Caco-2 (cell line): ENCODE measurements around the gene FREY1. TPM values are rescaled to one million over a fixed set of nuclear protein-coding genes. Genes with fewer than 3 reads are reported as not detected.

Experiments used
- BruUV-seq: library from RNA; stranded (reverse); fragments of 400-500 nt; replicated peaks from 2 replicates; lab custom pipeline; 2021; lab: Mats Ljungman, UMichigan
- CTCF ChIA-PET: fragments of 300-600 bp; sonication (Branson Sonifier 250); formaldehyde crosslinking; loops from one replicate; lab custom pipeline; 2022; ENCODE audit warnings: antibody characterized with exemption; lab: Charles Lee
- POLR2A ChIA-PET: fragments of 300-600 bp; sonication (Branson Sonifier 250); formaldehyde crosslinking; loops from one replicate; lab custom pipeline; 2022; ENCODE audit warnings: antibody characterized with exemption; lab: Charles Lee
- DNase-seq, 2 experiments: peaks; one replicate each; pipeline versions ENCODE4 v3.0.0 to v3.0.0-alpha.2; 2020 to 2022
- H3K27me3 ChIP-seq: replicated peaks from 2 replicates; pipeline ENCODE4 v1.6.0; 2011; ENCODE audit warnings: low read length; ENCODE audit not compliant: control insufficient read depth, insufficient read depth
- H3K36me3 ChIP-seq: 2 replicates; pipeline ENCODE4 v1.5.1; 2011; ENCODE audit warnings: low read length; ENCODE audit not compliant: control insufficient read depth, insufficient read depth
- H3K4me1 ChIP-seq: fragments of 250-450 bp; sonication (Bioruptor Pico); 2 replicates; pipeline ENCODE4 v1.5.1; 2020; ENCODE audit warnings: mild to moderate bottlenecking
- H3K4me3 ChIP-seq: 2 replicates; pipeline ENCODE4 v1.5.1; 2011; ENCODE audit warnings: low read depth, mild to moderate bottlenecking, control low read depth, low read length
- H3K9me3 ChIP-seq: fragments of 250-450 bp; sonication (Bioruptor Pico); 2 replicates; pipeline ENCODE4 v1.5.1; 2020; ENCODE audit warnings: mild to moderate bottlenecking, moderate library complexity
- H3K27ac Mint-ChIP-seq: one replicate; pipeline ENCODE4 v1.8.0; 2022; ENCODE audit warnings: mixed read lengths; ENCODE audit not compliant: unreplicated experiment
- H3K27me3 Mint-ChIP-seq: one replicate; pipeline ENCODE4 v1.8.0; 2022; ENCODE audit warnings: mixed read lengths; ENCODE audit not compliant: insufficient read depth, unreplicated experiment
- H3K36me3 Mint-ChIP-seq: one replicate; pipeline ENCODE4 v1.8.0; 2022; ENCODE audit warnings: mild to moderate bottlenecking, mixed read lengths; ENCODE audit not compliant: insufficient read depth, unreplicated experiment
- H3K4me1 Mint-ChIP-seq: one replicate; pipeline ENCODE4 v1.8.0; 2022; ENCODE audit warnings: low read depth, mixed read lengths; ENCODE audit not compliant: unreplicated experiment
- H3K4me3 Mint-ChIP-seq: one replicate; pipeline ENCODE4 v1.8.0; 2022; ENCODE audit warnings: mild to moderate bottlenecking, moderate library complexity, mixed read lengths; ENCODE audit not compliant: unreplicated experiment
- H3K9me3 Mint-ChIP-seq: one replicate; pipeline ENCODE4 v1.8.0; 2022; ENCODE audit warnings: mixed read lengths; ENCODE audit not compliant: unreplicated experiment
- intact Hi-C: fragments of 100-400 bp; cut with micrococcal nuclease; formaldehyde crosslinking; loops from one replicate; pipeline ENCODE4 v1.10.0; 2022; ENCODE audit not compliant: unreplicated experiment
- total RNA-seq: library from RNA; stranded (reverse); gene quantifications from 2 replicates; pipeline ENCODE4 v1.2.3, GENCODE V29; 2022
- TF ChIP-seq, protein P1 (sequence below), 2 experiments: fragments of 200-600 bp in 1 of 2; IDR thresholded peaks; 1 replicate in 1 of 2; 2 replicates in 1 of 2; pipeline versions ENCODE4 v1.5.1 to v1.8.0; 2011 to 2022; ENCODE audit warnings: antibody characterized with exemption in 1 of 2, control low read depth in 1 of 2, inconsistent platforms in 1 of 2, low read depth in 1 of 2, low read length in 1 of 2, mild to moderate bottlenecking in 1 of 2, moderate library complexity in 1 of 2; ENCODE audit not compliant: insufficient read depth in 1 of 2, severe bottlenecking in 1 of 2, unreplicated experiment in 1 of 2

Gene FREY1
- total RNA-seq, 1 experiment from 2014 or later, result 1.2 TPM

DNA sequence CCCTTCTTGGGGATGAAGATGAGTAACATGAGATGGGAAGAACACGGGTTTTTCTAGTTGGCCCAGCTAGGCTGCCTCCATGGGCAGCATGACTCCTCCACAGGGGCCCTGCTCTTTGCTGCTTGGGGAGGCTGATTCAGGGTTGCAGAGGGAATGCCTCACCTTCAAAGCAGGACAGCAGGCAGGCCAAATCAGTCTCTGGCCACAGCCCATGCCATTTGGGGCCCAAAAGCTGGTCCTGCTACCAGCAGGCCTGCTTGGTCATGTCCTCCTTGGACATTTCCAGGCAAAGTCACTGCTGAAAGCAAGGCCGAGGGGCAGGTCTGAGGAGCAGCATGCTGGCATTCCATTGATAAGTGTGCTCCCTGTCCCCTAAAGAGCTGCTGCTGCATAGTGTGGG, 35.4 kb downstream of the FREY1 start:
- no peak for DNase-seq
- H3K27ac Mint-ChIP-seq, result no peak overlapping the region
- H3K9me3 Mint-ChIP-seq, result no peaks in the 10 kb centered on the region
- BruUV-seq, result no TSS peak
- Histone ChIP-seq H3K4me3 (no peak overlapping the region), H3K9me3 (no peaks in the 10 kb centered on the region), H3K4me1 (no peaks in the 10 kb centered on the region), H3K27me3 (no peaks in the 10 kb centered on the region), H3K36me3 (peaks cover 5% of the 10 kb centered on the region)
- intact Hi-C loops, result loop anchor here (1.0 kb wide), 1 partner anchor 135 kb away; no protein-coding TSS in a partner anchor
- TF ChIP-seq, protein P1, sequence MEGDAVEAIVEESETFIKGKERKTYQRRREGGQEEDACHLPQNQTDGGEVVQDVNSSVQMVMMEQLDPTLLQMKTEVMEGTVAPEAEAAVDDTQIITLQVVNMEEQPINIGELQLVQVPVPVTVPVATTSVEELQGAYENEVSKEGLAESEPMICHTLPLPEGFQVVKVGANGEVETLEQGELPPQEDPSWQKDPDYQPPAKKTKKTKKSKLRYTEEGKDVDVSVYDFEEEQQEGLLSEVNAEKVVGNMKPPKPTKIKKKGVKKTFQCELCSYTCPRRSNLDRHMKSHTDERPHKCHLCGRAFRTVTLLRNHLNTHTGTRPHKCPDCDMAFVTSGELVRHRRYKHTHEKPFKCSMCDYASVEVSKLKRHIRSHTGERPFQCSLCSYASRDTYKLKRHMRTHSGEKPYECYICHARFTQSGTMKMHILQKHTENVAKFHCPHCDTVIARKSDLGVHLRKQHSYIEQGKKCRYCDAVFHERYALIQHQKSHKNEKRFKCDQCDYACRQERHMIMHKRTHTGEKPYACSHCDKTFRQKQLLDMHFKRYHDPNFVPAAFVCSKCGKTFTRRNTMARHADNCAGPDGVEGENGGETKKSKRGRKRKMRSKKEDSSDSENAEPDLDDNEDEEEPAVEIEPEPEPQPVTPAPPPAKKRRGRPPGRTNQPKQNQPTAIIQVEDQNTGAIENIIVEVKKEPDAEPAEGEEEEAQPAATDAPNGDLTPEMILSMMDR (IDR thresholded peaks at IDR 0.05; ENCODE audit: insufficient read depth in 1 of 2, low read depth in 1 of 2, low read length in 1 of 2, severe bottlenecking in 1 of 2, unreplicated experiment in 1 of 2), result no peak
- H3K27me3 Mint-ChIP-seq, result no peaks in the 10 kb centered on the region
- no peaks in the 10 kb centered on the region for H3K4me1 Mint-ChIP-seq
- CTCF ChIA-PET, result interaction anchor here (2.1 kb wide), 1 partner anchor 135 kb away, joined by 5 read pairs; no protein-coding TSS in a partner anchor
- H3K4me3 Mint-ChIP-seq, result no peak overlapping the region
- POLR2A ChIA-PET, result no interaction called here
- H3K36me3 Mint-ChIP-seq, result peaks cover 36% of the 10 kb centered on the region

DNA sequence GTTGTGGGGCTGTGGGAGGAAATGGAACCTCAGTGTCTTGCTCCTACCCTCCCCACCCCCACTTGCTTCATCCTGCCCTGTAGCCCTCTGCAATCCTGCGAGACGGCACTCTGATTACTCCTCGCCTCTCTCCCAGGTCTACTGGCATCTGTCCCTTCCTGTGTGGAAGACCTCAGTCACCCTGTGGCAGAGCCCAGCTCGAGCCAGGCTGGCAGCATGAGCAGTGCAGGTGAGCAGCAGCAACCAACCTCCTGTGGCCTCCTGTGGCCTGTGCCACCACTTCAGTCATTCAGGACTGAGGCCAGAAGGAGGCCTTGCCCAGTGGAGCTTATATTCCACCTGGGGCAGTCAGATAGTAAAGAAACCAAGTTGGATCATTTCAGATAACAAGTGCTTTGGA, 36.4 kb downstream of the FREY1 start:
- DNase-seq, result no peak
- H3K9me3 Mint-ChIP-seq, result no peaks in the 10 kb centered on the region
- no peaks in the 10 kb centered on the region for H3K27me3 ChIP-seq
- TF ChIP-seq, protein P1 (IDR thresholded peaks at IDR 0.05; ENCODE audit: insufficient read depth in 1 of 2, low read depth in 1 of 2, low read length in 1 of 2, severe bottlenecking in 1 of 2, unreplicated experiment in 1 of 2), result no peak
- no peak overlapping the region for H3K27ac Mint-ChIP-seq
- POLR2A ChIA-PET, result no interaction called here
- CTCF ChIA-PET, result no interaction called here
- H3K4me3 ChIP-seq, result no peak overlapping the region
- H3K9me3 ChIP-seq, result no peaks in the 10 kb centered on the region
- intact Hi-C loops, result no loop called here
- peaks cover 5% of the 10 kb centered on the region for H3K36me3 ChIP-seq
- H3K27me3 Mint-ChIP-seq, result no peaks in the 10 kb centered on the region
- no peak overlapping the region for H3K4me3 Mint-ChIP-seq
- H3K36me3 Mint-ChIP-seq, result peaks cover 36% of the 10 kb centered on the region
- no peaks in the 10 kb centered on the region for H3K4me1 Mint-ChIP-seq
- no TSS peak for BruUV-seq
- no peaks in the 10 kb centered on the region for H3K4me1 ChIP-seq

DNA sequence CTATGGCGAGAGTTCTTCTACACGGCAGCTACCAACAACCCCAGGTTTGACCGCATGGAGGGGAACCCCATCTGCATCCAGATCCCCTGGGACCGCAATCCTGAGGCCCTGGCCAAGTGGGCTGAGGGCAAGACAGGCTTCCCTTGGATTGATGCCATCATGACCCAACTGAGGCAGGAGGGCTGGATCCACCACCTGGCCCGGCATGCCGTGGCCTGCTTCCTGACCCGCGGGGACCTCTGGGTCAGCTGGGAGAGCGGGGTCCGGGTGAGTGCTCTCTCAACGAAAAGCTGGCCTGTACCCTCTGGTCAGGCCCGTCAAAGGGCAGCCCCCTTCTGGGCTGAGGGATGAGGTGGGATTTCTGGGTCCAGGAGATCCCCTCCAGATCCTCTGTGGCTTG, 37.5 kb downstream of the FREY1 start:
- peaks cover 5% of the 10 kb centered on the region for H3K36me3 ChIP-seq
- ChIA-PET POLR2A (no interaction called here), CTCF (no interaction called here)
- TF ChIP-seq, protein P1 (IDR thresholded peaks at IDR 0.05; ENCODE audit: insufficient read depth in 1 of 2, low read depth in 1 of 2, low read length in 1 of 2, severe bottlenecking in 1 of 2, unreplicated experiment in 1 of 2), result no peak
- intact Hi-C loops, result no loop called here
- Mint-ChIP-seq H3K27me3 (no peaks in the 10 kb centered on the region), H3K4me3 (no peak overlapping the region), H3K4me1 (no peaks in the 10 kb centered on the region), H3K27ac (no peak overlapping the region), H3K9me3 (no peaks in the 10 kb centered on the region), H3K36me3 (peaks cover 36% of the 10 kb centered on the region)
- no TSS peak for BruUV-seq
- H3K4me1 ChIP-seq, result no peaks in the 10 kb centered on the region
- H3K4me3 ChIP-seq, result no peak overlapping the region
- H3K27me3 ChIP-seq, result no peaks in the 10 kb centered on the region
- H3K9me3 ChIP-seq, result no peaks in the 10 kb centered on the region
- DNase-seq, result no peak
